Tongue (tissue), 2 donors: ENCODE data around the gene NBR1. TPM values are rescaled to one million over a fixed set of nuclear protein-coding genes. Genes with fewer than 3 reads are reported as not detected.
"Not testable (repeated sequence)": the region's sequence is repeated elsewhere in the genome, so short reads cannot be mapped to it uniquely, and the experiment has no call there.

Experiments used
- DNase-seq: peaks from one replicate; pipeline ENCODE4 v3.0.0-alpha.2; 2015
- total RNA-seq: library from RNA; depleted of rRNA; stranded (reverse); fragments of >200 nt; gene quantifications from one replicate; pipeline ENCODE4 v1.2.3, GENCODE V29; 2014

The NBR1 gene, protein sequence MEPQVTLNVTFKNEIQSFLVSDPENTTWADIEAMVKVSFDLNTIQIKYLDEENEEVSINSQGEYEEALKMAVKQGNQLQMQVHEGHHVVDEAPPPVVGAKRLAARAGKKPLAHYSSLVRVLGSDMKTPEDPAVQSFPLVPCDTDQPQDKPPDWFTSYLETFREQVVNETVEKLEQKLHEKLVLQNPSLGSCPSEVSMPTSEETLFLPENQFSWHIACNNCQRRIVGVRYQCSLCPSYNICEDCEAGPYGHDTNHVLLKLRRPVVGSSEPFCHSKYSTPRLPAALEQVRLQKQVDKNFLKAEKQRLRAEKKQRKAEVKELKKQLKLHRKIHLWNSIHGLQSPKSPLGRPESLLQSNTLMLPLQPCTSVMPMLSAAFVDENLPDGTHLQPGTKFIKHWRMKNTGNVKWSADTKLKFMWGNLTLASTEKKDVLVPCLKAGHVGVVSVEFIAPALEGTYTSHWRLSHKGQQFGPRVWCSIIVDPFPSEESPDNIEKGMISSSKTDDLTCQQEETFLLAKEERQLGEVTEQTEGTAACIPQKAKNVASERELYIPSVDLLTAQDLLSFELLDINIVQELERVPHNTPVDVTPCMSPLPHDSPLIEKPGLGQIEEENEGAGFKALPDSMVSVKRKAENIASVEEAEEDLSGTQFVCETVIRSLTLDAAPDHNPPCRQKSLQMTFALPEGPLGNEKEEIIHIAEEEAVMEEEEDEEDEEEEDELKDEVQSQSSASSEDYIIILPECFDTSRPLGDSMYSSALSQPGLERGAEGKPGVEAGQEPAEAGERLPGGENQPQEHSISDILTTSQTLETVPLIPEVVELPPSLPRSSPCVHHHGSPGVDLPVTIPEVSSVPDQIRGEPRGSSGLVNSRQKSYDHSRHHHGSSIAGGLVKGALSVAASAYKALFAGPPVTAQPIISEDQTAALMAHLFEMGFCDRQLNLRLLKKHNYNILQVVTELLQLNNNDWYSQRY
- 102 TPM for total RNA-seq

DNA sequence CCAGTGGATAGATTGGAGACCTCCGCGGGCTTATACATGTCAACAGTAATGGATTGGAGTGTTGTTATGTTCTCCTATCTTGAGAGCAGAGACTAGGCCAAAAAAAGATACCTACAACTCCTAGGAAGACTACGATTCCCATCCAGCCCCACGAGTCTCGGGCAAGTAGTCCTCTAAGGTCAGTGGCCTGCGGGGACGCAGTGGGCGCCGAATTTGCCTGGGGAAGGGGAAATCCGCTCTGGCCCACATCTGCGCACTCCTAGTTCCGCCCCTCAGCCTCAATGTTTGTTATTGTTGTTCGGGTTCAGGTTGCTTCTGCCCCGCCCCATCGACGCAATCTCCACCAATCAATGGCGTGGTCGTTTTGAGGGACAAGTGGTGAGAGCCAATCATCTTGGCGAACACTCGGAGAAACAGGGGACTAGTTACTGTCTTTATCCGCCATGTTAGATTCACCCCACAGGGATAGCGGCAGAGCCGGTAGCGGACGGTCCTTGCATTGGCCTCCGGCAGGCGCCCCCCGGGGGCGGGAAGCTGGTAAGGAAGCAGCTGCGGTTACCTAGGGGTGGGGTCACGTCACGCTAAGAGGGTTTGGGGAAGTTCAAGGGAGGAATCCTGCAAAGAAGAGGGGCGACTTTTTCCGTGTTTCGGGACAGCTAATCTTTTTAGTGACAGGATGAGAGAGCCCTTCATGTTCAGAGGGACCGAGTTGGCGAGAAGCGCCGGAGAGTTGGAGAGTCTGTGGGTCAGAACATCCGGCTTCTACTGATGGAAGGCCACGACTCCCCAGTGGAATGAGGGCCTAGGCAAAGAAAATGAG, at the start of gene NBR1:
Gene NBR1 (plus strand): TSS at position 449 of the 820 bp plus-strand sequence. CDS start 4,586 bp downstream, outside the sequence.
- peak; percentile 99 for DNase-seq

DNA sequence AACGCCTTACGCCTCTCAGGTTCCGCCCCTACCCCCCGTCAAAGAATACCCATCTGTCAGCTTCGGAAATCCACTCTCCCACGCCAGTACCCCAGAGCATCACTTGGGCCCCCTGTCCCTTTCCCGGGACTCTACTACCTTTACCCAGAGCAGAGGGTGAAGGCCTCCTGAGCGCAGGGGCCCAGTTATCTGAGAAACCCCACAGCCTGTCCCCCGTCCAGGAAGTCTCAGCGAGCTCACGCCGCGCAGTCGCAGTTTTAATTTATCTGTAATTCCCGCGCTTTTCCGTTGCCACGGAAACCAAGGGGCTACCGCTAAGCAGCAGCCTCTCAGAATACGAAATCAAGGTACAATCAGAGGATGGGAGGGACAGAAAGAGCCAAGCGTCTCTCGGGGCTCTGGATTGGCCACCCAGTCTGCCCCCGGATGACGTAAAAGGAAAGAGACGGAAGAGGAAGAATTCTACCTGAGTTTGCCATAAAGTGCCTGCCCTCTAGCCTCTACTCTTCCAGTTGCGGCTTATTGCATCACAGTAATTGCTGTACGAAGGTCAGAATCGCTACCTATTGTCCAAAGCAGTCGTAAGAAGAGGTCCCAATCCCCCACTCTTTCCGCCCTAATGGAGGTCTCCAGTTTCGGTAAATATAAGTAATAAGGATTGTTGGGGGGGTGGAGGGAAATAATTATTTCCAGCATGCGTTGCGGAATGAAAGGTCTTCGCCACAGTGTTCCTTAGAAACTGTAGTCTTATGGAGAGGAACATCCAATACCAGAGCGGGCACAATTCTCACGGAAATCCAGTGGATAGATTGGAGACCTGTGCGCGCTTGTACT, 45.7 kb upstream of the NBR1 start, which contains the start of gene BRCA1:
Gene BRCA1 (minus strand): TSS at position 232 of the 834 bp plus-strand sequence. CDS start 1,268 bp downstream, outside the sequence.
- peak; percentile 98 for DNase-seq

DNA sequence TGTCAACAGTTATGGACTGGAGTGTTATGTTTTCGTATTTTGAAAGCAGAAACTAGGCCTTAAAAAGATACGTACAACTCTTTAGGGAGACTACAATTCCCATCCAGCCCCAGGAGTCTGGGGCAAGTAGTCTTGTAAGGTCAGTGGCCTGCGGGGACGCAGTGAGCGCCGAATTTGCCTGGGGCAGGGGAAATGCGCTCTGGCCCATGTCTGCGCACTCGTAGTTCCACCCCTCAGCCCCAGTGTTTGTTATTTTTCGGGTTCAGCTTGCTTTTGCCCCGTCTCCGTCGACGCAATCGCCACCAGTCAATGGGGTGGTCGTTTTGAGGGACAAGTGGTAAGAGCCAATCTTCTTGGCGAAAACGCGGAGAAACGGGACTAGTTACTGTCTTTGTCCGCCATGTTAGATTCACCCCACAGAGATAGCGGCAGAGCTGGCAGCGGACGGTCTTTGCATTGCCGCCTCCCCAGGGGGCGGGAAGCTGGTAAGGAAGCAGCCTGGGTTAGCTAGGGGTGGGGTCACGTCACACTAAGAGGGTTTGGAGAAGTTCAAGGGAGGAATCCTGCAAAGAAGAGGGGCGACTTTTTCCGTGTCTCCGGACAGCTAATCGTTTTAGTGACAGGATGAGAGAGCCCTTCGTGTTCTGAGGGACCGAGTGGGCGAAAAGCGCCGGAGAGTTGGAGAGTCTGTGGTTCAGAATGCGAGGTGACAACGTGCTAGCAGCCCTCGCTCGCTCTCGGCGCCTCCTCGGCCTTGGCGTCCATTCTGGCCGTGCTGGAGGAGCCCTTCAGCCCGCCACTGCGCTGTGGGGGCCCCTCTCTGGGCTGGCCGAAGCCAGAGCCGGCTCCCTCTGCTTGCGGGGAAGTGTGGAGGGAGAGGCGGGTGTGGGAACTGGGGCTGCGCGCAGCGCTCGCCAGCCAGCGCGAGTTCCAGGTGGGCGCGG, 44.8 kb upstream of the NBR1 start:
- no peak for DNase-seq

DNA sequence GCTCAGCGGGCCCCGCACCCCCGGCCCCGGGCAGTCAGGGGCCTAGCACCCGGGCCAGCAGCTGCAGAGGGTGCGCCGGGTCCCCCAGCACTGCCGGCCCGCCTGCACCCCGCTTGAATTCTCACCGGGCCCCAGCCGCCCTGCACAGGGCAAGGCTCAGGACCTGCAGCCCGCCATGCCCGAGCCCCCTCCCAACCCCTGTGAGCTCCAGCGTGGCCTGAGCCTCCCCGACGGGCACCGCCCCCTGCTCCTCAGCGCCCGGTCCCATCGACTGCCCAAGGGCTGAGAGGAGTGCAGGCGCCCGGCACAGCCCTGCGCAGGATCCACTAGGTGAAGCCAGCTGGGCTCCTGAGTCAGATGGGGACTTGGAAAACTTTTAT, 44.1 kb upstream of the NBR1 start:
- no peak for DNase-seq

DNA sequence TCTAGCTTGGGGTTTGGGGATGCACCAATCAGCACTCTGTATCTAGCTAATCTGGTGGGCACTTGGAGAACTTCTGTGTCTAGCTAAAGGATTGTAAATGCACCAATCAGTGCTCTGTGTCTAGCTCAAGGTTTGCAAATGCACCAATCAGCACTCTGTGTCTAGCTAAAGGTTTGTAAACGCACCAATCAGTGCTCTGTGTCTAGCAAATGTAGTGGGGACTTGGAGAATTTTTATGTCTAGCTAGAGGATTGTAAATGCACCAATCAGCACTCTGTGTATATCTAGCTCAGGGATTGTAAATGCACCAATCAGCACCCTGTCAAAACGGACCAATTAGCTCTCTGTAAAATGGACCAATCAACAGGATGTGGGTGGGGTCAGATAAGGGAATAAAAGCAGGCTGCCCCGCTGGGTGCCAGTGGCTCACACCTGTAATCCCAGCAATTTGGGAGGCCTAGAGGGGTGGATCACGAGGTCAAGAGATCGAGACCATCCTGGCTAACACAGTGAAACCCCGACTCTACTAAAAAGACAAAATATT, 43.6 kb upstream of the NBR1 start:
- DNase-seq, result not testable (repeated sequence)

DNA sequence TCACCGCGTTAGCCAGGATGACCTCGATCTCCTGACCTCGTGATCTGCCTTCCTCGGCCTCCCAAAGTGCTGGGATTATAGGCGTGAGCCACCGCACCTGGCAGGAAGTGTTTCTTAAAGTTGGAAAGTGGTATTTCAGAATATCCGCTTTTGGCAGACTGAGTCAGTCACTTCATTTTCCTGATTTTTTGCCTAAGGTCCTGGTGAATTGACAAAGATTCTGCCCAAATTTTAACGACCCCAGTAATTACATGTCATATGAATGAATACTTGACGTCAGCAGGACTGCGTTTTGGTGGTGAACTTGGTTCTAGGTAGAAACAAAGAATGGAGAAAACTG, 41.4 kb upstream of the NBR1 start:
- DNase-seq, result no peak

DNA sequence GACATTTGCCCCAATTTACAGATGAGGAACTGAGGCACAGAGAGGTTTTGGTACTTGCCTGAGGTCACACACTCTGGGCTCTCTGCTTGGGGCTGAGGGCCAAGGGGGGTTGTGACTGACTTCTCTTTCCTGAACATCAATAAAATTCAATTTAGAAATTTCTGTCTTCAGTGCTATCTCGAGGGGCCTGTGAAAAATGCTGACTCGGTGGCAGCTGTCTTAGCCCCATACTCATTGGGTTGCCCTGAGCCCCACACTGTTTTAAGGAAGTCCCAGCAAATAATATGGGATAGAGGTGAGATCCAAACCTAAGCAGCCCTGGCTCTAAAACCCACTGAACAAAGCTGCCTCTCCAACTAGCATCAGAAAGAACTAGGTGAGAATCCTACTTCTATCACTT, 38.9 kb upstream of the NBR1 start:
- DNase-seq, result no peak

DNA sequence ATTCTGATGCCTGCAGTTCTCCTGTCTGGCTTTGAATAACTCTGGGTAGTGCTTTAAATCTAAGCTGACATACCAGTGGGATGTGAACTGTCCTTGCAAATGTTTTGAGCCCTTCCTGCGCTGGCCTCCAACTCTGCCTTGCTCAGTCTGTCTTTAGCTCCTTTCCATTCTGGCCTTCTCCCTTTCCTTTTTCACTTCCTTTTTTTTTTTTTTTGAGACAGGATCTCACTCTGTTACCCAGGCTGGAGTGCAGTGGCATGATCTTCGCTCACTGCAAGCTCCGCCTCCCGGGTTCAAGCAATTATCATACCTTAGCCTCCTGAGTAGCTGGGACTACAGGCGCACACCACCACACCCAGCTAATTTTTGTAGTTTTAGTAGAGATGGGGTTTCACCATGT, 37.6 kb upstream of the NBR1 start:
- not testable (repeated sequence) for DNase-seq

DNA sequence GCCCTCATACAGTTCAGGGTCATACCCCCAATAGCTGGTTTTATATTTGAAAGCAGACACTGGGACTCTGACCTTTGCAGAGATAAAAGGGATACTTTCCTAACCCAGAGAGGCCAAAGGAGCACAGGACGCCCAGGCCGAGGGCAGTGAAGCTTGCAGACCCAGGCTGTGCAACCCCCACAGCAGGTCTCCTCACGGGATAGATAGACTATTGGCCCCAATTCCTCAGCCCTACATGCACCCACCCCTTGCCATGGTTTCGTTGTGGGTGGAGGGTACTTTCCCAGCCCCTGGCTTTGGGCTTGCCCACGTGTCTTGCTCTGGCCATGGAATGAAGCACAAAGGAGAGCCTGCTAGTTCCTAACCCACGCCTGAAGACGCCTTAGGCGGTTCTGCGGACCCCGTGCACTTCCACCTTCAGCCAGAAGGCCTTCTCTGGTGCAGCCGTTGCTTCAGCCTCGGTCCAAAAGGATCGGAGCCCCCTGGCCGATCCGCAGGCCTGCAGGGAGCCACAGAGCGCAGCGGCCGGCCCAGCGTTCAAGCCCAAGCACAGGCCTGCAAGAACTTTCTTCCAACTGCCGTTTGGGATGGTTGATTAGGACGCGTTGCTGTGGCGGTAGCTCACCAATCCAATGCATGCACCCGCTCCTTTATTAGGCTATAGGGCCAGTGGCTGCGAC, 36.1 kb upstream of the NBR1 start:
- DNase-seq, result no peak

DNA sequence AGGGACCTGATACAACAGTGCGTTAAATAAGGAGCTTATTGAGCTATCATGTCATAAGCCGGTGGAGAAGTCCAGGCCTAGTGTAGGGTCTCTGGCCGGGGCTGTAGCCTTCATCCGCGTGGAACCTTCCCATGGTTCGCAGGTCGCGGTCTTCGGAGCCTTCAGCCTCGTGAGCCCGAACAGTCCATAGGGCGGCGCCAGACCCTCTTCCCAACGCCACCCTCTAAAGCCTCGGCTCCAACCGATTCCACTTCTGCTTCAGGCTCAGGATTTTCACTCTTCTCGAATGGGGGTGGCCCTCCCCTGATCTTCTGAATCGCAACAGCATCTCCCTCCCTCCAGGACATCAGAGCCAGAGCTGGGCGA, 35.6 kb upstream of the NBR1 start:
- DNase-seq, result no peak

DNA sequence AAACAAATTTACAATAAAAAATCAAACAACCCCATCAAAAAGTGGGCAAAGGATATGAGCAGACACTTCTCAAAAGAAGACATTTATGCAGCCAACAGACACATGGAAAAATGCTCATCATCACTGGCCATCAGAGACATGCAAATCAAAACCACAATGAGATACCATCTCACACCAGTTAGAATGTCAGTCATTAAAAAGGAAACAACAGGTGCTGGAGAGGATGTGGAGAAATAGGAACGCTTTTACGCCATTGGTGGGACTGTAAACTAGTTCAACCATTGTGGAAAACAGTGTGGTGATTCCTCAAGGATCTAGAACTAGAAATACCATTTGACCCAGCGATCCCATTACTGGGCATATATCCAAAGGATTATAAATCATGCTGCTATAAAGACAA, 34.4 kb upstream of the NBR1 start:
- not testable (repeated sequence) for DNase-seq

DNA sequence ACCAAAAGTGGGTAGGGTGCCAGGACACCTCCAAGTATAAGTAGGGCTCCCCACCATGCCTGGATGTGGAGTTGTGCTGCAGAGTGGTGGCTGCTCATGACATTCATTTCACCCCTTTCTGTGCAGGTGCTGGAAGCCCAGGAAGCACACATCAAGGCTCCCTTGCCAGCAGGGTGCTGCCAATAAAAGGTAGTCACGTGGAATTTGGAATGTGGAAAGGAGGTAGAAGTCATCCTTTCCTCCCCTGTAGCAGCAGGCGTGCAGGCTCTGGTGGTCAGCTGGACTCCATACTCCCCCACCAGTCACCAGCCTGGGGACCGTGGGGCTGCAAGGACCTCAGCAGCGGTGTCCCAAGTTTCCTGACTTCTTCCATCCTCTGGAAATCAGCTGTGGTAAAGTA, 32.5 kb upstream of the NBR1 start:
- DNase-seq, result not testable (repeated sequence)

DNA sequence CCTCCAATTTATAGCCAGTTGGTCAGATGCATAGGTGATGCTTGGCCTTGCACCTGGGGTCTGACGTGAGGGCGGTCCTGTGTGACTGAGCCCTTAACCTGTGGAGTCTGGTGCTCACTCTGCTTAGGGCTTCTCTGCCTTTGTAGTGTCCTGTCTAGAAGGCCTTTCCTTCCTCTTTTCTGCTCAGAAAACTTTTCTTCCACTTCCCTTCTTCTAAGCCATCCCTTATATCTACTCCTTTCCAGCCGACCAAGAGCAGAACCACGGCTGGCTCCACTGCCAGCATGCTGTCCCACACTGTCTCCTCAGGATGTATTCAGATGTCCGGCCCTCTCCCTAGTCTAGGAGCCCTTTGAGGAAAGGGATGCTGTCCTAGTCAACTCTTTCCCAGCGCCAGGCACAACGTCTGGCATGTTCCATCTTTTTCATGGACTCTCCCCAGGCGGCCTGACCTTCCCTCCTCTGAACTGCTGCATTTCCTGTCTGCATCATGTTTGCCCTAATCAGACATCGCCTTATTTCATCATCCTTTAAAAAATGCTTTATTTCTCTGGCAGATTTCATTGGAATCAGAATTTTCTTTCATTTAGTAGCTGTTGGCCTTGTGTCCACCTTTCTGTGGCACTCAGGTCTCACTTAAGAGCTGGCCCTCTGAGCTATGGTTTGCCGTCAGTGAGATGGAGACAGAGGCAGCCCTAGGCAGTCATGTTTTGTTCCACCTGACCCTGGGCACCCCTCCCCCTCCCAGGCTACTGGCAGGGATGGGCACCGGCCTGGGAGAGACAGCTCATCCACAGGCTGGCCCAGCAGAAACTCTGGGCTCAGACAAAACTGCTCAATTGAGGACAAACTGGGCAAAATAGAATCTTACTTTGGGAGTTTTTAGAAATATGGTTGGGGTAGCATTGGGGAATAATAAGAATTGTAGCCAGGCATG, 30.4 kb upstream of the NBR1 start:
- no peak for DNase-seq

DNA sequence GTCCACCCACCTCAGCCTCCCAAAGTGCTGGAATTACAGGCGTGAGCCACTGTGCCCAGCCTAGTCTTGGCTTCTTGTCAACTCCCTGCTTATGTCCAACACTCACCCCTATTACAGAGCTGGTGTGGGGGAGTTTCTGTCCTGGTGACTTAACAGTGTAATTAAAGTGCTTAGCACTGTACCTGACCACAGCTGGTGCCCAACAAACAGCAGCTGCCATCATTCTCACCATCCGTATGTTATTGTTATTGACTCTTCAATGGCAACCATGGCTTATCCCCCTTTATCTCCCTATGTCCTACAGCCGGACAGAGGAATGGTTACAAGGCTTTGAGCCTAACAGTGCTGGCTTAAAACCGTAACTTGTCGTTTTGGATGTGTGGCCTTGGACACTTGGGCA, 28.9 kb upstream of the NBR1 start:
- DNase-seq, result no peak

DNA sequence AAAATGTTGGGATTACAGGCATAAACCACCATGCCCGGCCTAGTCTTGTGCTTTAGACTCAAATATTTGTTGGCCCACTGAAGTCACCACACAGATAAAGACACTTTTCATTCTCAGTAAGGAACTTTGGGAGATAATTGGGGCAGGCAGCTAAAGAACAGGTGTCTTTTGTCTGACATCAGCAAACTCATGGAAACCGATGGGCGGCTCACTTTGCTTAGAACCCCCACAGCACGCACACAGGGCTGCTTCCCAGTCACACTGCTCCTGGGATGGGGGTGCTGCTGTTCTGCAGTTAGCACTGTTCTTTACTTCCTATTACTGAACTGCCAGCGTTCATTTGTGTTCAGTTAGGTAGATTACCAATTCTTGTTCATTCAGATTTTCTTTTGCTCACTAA, 27.8 kb upstream of the NBR1 start:
- no peak for DNase-seq

DNA sequence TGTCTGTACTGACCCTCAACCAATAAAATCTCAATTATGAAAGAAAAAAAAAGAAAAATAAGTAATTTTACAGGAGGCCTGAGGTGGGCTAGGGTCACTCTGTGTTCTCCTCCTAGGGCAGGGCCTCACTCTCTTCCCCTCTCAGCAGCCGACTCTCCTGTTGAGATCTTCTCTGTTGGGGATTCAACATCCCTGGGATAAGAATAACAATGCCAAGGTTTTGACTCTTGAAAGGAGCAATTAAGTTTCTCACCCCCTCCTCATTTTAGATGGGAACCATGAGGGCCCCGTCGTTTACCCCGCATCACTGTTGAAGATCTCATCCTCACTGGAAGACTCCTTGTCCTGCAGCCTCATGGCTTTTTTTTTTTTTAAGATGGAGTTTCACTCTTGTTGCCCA, 24.4 kb upstream of the NBR1 start:
- no peak for DNase-seq

DNA sequence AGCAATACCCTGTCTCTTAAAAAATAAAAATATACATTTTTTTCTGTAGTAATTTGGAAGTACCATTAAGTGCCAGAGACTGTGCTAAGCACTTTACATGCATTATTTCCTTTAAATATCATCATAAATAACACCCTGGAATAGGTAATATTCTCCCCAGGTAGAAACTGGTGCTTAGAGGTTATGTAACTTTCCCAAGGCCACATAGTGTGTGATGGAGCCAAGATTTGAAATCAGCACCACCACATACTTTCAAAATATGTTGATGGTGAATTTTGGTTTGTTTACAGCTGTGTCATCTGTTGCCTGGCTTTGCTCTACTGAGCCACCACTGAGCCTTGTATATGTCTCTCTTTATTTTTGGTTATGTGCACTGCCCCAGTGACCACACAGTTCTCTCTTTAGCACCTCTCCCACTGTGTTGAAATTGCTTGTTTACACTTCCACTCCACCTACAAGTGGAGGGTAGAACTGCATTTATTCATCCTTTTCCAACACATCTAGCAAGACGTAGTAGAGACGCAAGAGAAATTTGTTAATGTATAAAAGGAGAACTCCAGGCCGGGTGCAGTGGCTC, 19.0 kb upstream of the NBR1 start:
- no peak for DNase-seq
